Esophagus muscularis mucosa (tissue), 4 donors: Measurements from ENCODE around the gene MCOLN2. TPM values are rescaled to one million over a fixed set of nuclear protein-coding genes. Genes with fewer than 3 reads are reported as not detected.
"Not testable (repeated sequence)": the region's sequence is repeated elsewhere in the genome, so short reads cannot be mapped to it uniquely, and the experiment has no call there.

ENCODE experiments used
- DNase-seq: peaks from one replicate; pipeline ENCODE4 v3.0.0-alpha.2; 2017; ENCODE audit errors: extremely low spot score
- H3K27ac ChIP-seq, 4 donors: fragments of 200-600 bp; sonication (generic); replicated peaks in 1 of 4; 1 replicate in 3 of 4; 2 replicates in 1 of 4; pipeline ENCODE4 v1.5.1; 2016 to 2019; ENCODE audit warnings: mild to moderate bottlenecking in 1 of 4
- H3K27me3 ChIP-seq, 4 donors: fragments of 200-600 bp; sonication (generic); one replicate each; pipeline versions ENCODE4 v1.5.1 to v1.6.0; 2016 to 2019
- H3K36me3 ChIP-seq, 4 donors: fragments of 200-600 bp; sonication (generic); one replicate each; pipeline ENCODE4 v1.5.1; 2016 to 2019
- H3K4me1 ChIP-seq, 4 donors: fragments of 200-600 bp; sonication (generic); one replicate each; pipeline ENCODE4 v1.5.1; 2016 to 2019
- H3K4me3 ChIP-seq, 4 donors: fragments of 200-600 bp; sonication (generic); 1 replicate in 2 of 4; 2 replicates in 2 of 4; pipeline ENCODE4 v1.5.1; 2016 to 2019; ENCODE audit warnings: mild to moderate bottlenecking in 4 of 4, moderate library complexity in 1 of 4
- H3K9me3 ChIP-seq, 4 donors: fragments of 200-600 bp; sonication (generic); 1 replicate in 3 of 4; 2 replicates in 1 of 4; pipeline ENCODE4 v1.5.1; 2016 to 2019
- EP300 ChIP-seq: sonication (generic); formaldehyde crosslinking; IDR thresholded peaks from one replicate; pipeline ENCODE4 v1.6.1; 2017; ENCODE audit warnings: antibody characterized with exemption
- POLR2A ChIP-seq: fragments of 450-650 bp; IDR thresholded peaks from one replicate; pipeline ENCODE4 v1.6.1; 2017; ENCODE audit warnings: antibody characterized with exemption, moderate library complexity, mild to moderate bottlenecking, low read depth
- POLR2AphosphoS5 ChIP-seq, 2 donors: sonication (generic); formaldehyde crosslinking; IDR thresholded peaks; one replicate each; pipeline ENCODE4 v1.6.1; 2017; ENCODE audit warnings: antibody characterized with exemption in 2 of 2
- WGBS: methylation state at CpG from one replicate; pipeline ENCODE4 v1.1.5; 2018; 5-methylcytosine and 5-hydroxymethylcytosine counted together
- intact Hi-C: fragments of 100-400 bp; cut with DNase I; formaldehyde crosslinking; loops from one replicate; pipeline ENCODE4 v1.15.1; 2023
- total RNA-seq, 4 donors: library from RNA; depleted of rRNA; stranded (reverse); fragments of >200 nt; gene quantifications; one replicate each; pipeline versions ENCODE4 v1.1.0 to v1.2.1, GENCODE V29; 2016
- TF ChIP-seq, protein P1 (sequence below), 3 experiments: fragments of 200-600 bp in 2 of 3; fragments of 450-650 bp in 1 of 3; sonication (generic) in 2 of 3; IDR thresholded peaks; one replicate each; pipeline ENCODE4 v1.5.1; 2017 to 2019; ENCODE audit warnings: antibody characterized with exemption in 3 of 3, mild to moderate bottlenecking in 2 of 3, moderate library complexity in 1 of 3

MCOLN2 gene
- total RNA-seq, 4 donors from 2014 or later: under 0.01 to 0.83 (median 0.18) TPM

- H3K27ac ChIP-seq: no peak overlapping the region
- no peak for TF ChIP-seq POLR2AphosphoS5 (IDR thresholded peaks at IDR 0.05)
- TF ChIP-seq, protein P1, sequence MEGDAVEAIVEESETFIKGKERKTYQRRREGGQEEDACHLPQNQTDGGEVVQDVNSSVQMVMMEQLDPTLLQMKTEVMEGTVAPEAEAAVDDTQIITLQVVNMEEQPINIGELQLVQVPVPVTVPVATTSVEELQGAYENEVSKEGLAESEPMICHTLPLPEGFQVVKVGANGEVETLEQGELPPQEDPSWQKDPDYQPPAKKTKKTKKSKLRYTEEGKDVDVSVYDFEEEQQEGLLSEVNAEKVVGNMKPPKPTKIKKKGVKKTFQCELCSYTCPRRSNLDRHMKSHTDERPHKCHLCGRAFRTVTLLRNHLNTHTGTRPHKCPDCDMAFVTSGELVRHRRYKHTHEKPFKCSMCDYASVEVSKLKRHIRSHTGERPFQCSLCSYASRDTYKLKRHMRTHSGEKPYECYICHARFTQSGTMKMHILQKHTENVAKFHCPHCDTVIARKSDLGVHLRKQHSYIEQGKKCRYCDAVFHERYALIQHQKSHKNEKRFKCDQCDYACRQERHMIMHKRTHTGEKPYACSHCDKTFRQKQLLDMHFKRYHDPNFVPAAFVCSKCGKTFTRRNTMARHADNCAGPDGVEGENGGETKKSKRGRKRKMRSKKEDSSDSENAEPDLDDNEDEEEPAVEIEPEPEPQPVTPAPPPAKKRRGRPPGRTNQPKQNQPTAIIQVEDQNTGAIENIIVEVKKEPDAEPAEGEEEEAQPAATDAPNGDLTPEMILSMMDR (IDR thresholded peaks at IDR 0.05): no peak
- no peak for TF ChIP-seq EP300
- TF ChIP-seq POLR2A: no peak
- 55% methylated on average over 4 of the region's 4 CpGs for WGBS
- H3K4me3 ChIP-seq: no peak overlapping the region
- H3K27me3 ChIP-seq: no peaks in the 10 kb centered on the region
- H3K36me3 ChIP-seq: no peaks in the 10 kb centered on the region
- H3K9me3 ChIP-seq: no peaks in the 10 kb centered on the region
- DNase-seq: no peak
- no peaks in the 10 kb centered on the region for H3K4me1 ChIP-seq
- intact Hi-C loops: no loop called here
Observed at GRCh38 chr1:84913555-84913892, 83.4 kb downstream of the MCOLN2 start.

DNA sequence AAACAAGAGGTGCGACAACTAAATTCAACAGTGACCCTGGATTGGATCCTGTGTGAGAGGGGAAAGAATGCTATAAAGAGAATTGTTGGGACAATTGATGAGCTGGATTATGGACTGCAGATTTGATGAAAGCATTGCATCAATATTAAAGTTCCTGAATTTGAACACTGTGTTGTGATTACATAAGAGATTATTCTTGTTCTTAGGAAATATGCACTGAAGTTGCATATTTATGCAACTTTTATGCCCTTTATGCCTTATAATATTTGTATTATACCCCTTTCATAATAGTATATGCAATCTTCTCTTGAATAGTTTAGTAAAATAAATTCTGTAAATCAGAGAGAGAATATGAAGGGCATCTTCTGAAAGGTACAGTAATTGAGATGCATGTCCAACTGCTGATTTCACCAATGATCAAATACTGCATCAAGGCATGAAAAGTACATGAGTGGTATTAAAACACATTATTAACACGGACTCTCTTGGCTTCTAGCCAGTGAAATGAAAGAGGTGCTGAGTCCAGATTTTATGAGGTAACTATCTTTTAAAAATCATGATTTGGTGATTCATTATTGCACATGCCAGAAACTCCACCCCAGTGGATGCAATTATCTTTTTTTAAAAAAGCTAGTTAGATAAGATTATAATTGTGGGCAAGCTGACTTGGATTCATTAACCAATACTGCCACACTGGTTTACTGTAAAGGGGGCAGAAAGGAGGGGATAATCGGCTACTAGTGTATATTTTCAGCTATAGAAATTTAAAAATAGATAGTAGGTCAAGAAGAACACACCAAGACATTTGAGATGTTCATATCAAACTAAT, 84.0 kb downstream of the MCOLN2 start:
- intact Hi-C loops: no loop called here
- Histone ChIP-seq H3K9me3 (no peaks in the 10 kb centered on the region), H3K36me3 (no peaks in the 10 kb centered on the region), H3K27me3 (no peaks in the 10 kb centered on the region), H3K4me3 (no peak overlapping the region), H3K27ac (no peak overlapping the region), H3K4me1 (no peaks in the 10 kb centered on the region)
- DNase-seq: no peak
- TF ChIP-seq, protein P1 (IDR thresholded peaks at IDR 0.05): no peak
- no peak for TF ChIP-seq POLR2A
- no peak for TF ChIP-seq EP300
- no peak for TF ChIP-seq POLR2AphosphoS5 (IDR thresholded peaks at IDR 0.05)
- whole genome bisulfite sequencing: 74% methylated on average over 3 of the region's 3 CpGs

GRCh38 chr1:84908746-84909464, 88.0 kb downstream of the MCOLN2 start:
- H3K27me3 ChIP-seq, H3K4me3 ChIP-seq, intact Hi-C loops, H3K9me3 ChIP-seq, DNase-seq, H3K36me3 ChIP-seq, H3K27ac ChIP-seq, H3K4me1 ChIP-seq: not testable (repeated sequence)
- WGBS: 82% methylated on average over 4 of the region's 4 CpGs

DNA sequence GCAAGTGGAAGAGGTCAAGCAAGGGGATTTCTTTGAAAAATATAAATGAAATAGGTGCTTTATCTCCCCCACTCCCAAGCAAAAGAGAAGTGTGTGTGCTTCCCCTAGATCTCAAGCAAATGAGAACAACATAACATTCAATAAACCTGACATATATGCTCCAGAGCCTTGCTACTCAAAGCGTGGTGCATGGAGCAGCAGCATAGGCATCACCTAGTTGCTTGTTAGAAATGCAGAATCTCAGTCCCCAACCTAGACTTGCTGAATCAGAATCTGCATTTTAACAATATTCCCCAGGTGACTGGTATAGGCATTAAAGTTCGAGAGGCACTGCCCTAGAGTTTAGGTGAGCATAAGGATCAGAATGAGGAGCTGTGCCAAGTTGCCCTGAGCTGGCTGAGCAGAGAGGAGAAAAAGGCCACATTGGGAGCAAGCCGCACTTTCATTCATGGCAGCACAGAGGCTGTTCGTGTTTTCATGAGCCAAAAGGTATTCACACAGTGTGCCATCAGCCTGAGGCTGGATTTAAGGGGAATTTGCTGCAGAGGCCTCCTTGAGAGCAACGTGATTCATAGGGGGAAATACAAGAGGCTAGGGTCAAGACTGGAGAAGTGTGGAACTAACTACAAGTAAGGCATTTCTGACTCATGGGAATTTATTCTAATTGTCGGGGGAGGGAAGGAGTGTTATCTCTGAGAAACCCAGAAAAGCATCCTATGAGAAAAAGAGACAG, 89.7 kb downstream of the MCOLN2 start:
- Histone ChIP-seq H3K27ac (no peak overlapping the region), H3K4me3 (no peak overlapping the region), H3K36me3 (no peaks in the 10 kb centered on the region), H3K9me3 (no peaks in the 10 kb centered on the region), H3K27me3 (no peaks in the 10 kb centered on the region), H3K4me1 (no peaks in the 10 kb centered on the region)
- no peak for TF ChIP-seq POLR2AphosphoS5 (IDR thresholded peaks at IDR 0.05)
- no peak for TF ChIP-seq POLR2A
- TF ChIP-seq, protein P1 (IDR thresholded peaks at IDR 0.05): no peak
- TF ChIP-seq EP300: no peak
- 74% methylated on average over 6 of the region's 6 CpGs for WGBS
- DNase-seq: peak; percentile 74
- intact Hi-C loops: no loop called here

GRCh38 chr1:84902727-84903126, 94.2 kb downstream of the MCOLN2 start:
- WGBS: 75% methylated on average over 7 of the region's 7 CpGs
- peak; percentile 78 for DNase-seq
- H3K9me3 ChIP-seq, H3K36me3 ChIP-seq, H3K27me3 ChIP-seq, H3K27ac ChIP-seq, H3K4me1 ChIP-seq, H3K4me3 ChIP-seq, intact Hi-C loops: not testable (repeated sequence)
